ENCODE results near the gene MAZ. TPM values are rescaled to one million over a fixed set of nuclear protein-coding genes. Genes with fewer than 3 reads are reported as not detected.

MAZ gene
- total and polyA plus RNA-seq, 4 donors = 16.0 to 272 (median 45.1) TPM

- TF ChIP-seq YY1 (IDR thresholded peaks at IDR 0.05) (no peak), SP1 (IDR thresholded peaks at IDR 0.05) (no peak), JUND (IDR thresholded peaks at IDR 0.05) (no peak), ZBTB33 (IDR thresholded peaks at IDR 0.05) (no peak), MAX (IDR thresholded peaks at IDR 0.05) (no peak), HNF4A (conservative IDR thresholded peaks at IDR 0.05) (no peak), REST (IDR thresholded peaks at IDR 0.05) (no peak), RXRA (IDR thresholded peaks at IDR 0.05) (no peak), CTCF (IDR thresholded peaks at IDR 0.05; ENCODE audit: low read depth, low read length, missing input control) (no peak), RAD21 (IDR thresholded peaks at IDR 0.05) (no peak), TAF1 (conservative IDR thresholded peaks at IDR 0.05) (no peak), ATF3 (IDR thresholded peaks at IDR 0.05) (no peak), GABPA (IDR thresholded peaks at IDR 0.05 in 1 of 2, conservative IDR thresholded peaks at IDR 0.05 in 1 of 2) (no peak), EGR1 (IDR thresholded peaks at IDR 0.05; ENCODE audit: low read depth in 2 of 2) (no peak)
- Histone ChIP-seq H3K4me3 (ENCODE audit: low read depth in 1 of 3, low read length in 3 of 3) (no peak overlapping the region), H3K4me1 (ENCODE audit: control insufficient read depth in 4 of 4, insufficient read depth in 4 of 4, low read length in 3 of 4) (peaks cover 16 to 51% (median 32%) of the 10 kb centered on the region in 4 donors), H3K9ac (ENCODE audit: low read depth in 1 of 2, low read length in 2 of 2) (no peak overlapping the region), H3K9me3 (ENCODE audit: control insufficient read depth in 4 of 4, low read length in 3 of 4) (no peaks in the 10 kb centered on the region), H3K36me3 (ENCODE audit: control insufficient read depth in 4 of 4, insufficient read depth in 3 of 4, low read depth in 1 of 4, low read length in 3 of 4) (peaks cover 0 to 6% (median 4%) of the 10 kb centered on the region in 4 donors), H3K27me3 (ENCODE audit: control insufficient read depth in 4 of 4, insufficient read depth in 4 of 4, low read length in 3 of 4) (no peaks in the 10 kb centered on the region), H3K27ac (ENCODE audit: low read depth in 1 of 2, low read length in 2 of 2) (no peak overlapping the region)
- no peak for DNase-seq (ENCODE audit: low spot score)
- whole genome bisulfite sequencing = 86% methylated on average over 24 of the region's 24 CpGs
Measured at GRCh38 chr16:29813644-29814562, 7.6 kb downstream of the MAZ start.
